ENCODE data around the gene ATP6V0E1.
"Not testable (repeated sequence)": the region's sequence is repeated elsewhere in the genome, so short reads cannot be mapped to it uniquely, and the experiment has no call there.

Gene ATP6V0E1

DNA sequence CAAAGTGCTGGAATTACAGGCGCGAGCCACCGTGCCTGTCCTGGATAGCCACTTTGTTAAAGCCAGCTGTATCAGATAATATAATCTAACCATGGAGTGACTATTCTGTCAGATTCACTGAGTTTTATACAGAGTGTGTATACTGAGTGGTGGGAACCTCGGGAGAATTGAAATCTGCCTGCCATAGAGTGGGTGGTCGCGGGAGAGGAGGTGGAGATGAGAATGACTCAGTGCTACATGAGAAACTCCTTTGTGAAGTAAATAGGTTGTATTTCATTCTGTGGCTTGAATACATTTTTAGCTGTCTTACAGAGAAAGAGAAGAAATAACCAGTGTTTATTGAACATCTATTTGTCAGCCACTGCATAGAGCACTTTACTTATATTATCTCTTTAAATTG lies 26.4 kb downstream of the ATP6V0E1 start:
- DNase-seq = no peak

DNA sequence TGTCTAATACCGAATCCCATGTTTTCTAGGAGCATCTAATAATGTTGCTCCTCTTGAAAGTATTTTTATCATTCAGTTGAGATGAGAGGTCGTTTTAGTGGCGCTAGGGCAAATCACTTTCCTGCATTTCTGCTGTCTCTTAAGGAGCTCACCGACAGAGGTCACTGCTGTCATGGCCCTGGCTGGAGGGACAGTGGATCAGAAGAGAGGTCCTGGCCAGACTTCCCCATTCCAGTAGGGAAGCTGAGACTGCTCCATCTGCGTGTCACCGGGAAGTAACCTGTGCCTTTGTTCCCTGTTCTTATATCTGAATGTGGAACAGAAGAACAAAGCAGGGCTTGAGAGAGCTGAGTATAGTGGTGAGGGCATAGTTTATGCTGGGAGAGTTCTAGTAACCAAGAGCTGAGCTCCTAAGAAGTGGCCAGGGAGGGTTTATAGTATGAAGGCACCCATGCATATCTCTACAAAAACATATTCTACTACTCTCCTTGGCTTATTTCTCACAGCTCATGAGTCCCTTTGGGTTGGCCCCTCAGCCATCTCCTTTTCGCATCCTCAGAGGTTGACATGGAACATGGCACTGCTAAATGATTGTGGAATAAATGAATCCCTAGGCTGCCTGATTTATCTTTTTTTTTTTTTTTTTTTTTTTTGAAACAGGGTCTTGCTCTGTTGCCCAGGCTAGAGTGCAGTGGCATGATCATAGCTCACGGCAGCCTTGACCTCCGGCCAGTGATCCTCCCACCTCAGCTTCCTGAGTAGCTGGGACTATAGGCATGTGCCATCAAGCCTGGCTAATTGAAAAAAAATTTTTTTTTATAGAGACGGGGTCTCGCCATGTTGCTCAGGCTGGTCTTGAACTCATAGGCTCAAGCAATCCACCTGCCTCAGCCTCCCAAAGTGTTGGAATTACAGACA lies 27.2 kb downstream of the ATP6V0E1 start:
- DNase-seq = no peak

DNA sequence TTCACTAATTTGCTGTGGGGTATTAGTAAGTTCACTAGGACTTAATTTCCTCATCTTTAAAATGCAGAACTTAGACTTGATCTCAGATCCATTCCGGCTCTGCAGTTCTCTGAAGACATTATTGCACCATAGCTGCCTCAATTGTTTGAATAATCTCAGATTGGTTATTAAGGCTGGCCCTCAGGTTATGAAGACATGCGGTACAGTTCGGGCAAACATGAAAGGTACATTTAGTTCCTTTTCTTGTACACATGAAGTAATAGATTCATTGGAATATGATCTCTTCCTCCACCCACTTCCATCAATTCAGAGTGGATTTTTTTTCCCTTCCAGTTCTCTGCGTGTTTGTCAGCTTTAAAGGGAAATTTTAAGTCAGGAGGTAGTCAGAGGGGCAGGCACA lies 28.0 kb downstream of the ATP6V0E1 start:
- DNase-seq = no peak

DNA sequence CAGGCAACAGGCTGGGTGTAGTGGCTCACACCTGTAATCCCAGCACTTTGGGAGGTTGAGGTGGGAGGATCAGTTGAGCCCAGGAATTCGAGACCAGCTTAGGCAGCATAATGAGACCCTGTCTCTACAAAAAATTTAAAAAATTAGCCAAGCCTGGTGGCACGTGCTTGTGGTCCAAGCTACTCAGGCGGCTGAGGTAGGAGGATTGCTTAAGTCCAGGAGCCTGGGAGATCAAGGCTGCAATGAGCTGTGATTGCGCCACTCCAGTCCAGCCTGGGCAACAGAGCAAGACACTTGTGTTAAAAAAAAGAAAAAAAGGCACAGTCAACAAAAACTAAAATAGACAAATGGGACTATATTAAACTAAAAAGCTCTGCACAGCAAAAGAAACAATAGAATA lies 29.3 kb downstream of the ATP6V0E1 start:
- no peak for DNase-seq

DNA sequence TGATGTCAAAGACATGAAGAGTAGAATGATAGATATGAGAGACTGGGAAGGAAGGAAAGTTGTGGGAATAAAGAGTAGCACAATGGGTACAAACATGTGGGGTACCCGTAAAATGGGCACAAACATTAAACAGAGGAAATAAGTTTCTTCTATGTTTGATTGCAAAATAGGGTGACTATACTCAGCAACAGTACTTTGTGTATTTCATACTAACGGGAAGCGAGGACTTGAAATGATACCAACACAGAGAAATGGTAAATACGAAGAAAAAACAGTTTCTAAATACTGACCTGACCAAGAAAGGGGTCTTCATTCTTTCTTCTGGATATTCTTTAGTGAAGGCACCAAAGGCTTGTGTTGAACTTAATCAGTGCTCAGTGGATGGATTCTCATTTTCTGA lies 31.1 kb downstream of the ATP6V0E1 start:
- DNase-seq = no peak

DNA sequence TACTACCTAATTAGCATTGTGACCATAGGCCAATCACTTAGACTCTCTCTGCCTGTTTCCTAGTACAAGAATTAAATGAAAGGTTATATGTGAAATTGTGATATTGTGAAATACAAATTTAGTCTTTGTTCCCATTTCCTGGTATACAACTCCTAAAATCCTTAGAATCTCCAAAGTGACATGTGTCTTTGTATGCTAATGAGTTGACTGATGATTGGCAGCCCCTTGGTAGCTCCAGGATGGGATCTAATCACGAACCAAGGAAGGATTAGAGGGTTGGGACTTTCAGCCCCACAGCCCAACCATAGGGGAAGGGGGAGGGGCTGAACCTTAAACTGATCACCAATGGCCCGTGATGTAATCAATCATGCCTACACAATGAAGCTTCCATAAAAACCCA lies 31.6 kb downstream of the ATP6V0E1 start:
- DNase-seq = no peak

DNA sequence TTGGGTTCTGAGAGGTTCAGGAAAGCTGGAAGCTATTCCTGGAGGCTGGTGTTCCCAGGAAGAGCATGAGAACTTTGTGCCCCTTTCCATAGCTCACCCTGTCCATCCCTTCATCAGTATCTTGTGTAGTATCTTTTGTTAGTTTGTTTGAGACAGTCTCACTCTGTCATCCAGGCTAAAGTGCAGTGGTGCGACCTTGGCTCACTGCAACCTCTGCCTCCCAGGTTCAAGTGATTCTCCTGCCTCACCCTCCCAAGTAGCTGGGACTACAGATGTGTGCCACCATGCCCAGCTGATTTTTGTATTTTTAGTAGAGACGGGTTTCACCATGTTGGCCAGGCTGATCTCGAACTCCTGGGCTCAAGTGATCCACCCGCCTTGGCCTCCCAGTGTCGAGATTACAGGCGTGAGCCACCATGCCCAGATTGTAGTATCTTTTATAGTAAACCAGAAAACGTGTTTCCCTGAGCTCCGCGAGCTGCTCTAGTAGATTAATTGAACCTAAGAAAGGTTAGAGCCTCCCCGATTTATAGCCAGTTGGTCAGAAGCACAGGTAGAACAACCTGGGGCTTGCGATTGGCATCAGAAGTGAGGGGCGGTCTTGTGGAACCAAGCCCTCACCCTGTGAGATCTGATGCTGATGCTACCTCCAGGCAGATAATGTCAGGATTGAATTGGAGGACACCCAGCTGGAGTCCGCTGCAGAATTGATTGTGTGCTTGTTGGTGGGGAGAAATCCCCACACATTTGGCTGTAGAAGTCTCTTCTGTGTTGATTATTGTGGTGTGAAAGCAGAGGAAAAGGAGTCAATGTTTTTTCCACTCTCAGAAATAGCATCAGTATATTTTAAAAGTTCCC lies 32.3 kb downstream of the ATP6V0E1 start:
- no peak for DNase-seq

DNA sequence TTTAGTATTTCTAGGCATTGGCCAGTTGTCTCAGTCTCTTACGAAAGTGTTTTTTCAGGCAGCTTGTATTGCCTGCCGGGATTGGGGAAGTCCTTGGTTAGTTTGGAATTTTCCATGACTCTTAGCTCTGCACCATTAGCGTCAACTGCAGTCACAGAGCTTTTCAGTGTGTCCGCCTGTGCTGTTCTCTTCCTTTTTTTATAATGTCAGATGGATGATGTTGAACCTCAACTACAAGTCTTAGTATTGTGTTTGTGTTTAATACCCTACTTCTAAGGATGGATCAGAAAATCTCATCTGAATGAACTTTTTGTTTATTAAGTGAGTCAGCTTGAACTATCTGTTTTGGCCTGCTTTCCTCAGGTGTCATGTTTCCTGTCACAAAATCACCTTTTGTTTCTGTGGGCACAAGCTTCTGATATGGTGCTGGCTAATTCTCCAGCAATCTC lies 33.1 kb downstream of the ATP6V0E1 start:
- no peak for DNase-seq

DNA sequence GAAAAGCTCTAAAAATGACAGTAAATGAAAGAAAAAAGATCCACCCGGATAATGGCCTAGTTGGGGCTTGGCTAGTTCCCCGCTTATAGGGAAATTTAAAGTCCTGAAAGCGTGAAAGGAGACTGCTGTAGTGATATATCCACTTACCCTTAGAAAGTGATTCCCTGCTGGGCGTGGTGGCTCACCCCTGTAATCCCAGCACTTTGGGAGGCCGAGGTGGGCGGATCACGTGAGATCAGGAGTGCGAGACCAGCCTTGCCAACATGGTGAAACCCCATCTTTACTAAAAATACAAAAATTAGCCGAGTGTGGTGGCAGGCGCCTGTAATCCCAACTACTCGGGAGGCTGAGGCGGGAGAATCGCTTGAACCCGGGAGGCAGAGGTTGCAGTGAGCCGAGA lies 33.5 kb downstream of the ATP6V0E1 start:
- not testable (repeated sequence) for DNase-seq

DNA sequence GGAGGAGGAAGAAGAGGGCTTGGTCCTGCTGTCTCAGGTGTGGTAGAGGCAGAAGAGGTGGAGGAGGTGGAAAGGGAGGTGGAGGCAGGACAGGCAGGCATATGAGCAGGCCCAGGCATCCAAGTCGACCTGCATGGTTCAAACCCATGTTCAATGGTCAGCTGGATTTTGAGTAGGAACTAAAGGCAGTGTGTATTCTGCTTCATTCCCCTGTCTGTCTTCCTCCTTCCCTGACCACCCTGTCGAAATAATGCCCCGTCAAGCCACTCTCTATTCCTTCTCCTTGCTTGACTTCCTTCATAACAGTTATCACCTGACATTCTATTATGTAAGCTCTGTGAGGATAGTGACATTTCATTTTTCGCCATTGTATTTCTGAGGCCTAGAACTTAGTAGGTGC lies 34.8 kb downstream of the ATP6V0E1 start:
- DNase-seq = no peak

DNA sequence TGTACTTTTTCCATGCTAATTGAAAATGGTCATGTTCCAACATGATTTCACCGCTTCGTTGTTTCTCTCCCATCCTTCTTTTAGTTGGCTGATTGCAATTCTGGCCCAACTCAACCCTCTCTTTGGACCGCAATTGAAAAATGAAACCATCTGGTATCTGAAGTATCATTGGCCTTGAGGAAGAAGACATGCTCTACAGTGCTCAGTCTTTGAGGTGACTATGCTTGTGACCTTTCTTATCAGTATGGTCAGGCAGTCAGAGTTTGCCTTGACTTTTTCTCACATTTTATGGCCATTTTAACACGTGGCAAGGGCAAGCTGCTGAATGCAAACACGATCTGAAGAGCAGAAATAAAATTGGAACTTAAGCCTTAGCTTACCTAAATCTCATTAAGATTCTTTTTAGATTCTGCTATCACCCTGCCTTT lies 36.6 kb downstream of the ATP6V0E1 start:
- DNase-seq = no peak

DNA sequence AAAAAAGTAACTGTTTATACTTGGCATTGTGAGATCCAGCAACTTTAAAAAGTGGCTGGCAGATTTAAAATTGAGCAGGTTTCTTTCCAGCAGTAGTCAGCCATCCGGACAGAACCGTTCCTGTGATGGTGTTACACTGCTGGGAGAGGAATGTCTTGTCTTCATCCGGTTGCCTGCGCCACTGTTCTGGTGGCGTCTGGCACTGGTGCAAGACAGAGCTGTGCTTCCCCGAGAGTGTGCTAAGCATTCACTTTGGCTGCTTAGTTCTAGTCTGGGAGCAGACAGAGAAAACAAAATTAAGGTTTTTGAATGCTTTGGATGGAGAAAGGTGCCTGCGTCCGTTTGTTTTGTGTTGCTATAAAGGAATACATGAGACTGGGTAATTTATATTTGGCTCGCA lies 37.1 kb downstream of the ATP6V0E1 start:
- no peak for DNase-seq

DNA sequence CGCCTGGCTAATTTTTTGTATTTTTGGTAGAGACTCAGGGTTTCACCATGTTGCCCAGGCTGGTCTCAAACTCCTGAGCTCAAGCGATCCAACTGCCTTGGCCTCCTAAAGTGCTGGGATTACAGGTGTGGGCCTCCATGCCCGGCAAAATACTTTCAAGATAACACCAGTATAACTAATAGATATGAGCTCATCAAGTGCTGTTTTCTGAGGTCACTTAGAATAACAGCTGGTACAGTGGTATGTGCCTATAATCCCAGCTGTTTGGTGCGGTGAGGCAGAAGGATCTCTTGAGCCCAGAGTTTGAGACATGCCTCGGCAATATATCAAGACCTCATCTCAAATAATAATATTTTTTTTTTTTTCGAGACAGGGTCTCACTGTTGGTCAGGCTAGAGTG lies 42.1 kb downstream of the ATP6V0E1 start:
- DNase-seq = no peak

DNA sequence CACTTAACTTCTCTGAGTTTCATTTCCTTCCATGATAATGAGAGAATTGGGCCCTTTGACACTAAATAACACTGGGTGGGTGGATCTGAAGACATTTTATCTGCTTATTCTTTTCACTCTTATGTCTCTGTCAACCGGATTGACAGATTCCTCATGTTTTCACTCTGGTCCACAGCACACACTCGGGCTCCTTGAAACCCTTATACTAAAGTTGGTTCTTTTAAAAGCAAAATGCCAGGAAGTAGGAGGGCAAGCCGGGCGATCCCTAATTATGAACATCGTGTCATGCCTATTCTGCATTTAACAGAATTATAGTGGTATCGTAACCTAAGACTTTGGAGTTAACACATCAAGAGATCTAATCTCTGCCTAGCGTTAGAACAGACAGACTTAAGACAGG lies 44.3 kb downstream of the ATP6V0E1 start:
- no peak for DNase-seq

DNA sequence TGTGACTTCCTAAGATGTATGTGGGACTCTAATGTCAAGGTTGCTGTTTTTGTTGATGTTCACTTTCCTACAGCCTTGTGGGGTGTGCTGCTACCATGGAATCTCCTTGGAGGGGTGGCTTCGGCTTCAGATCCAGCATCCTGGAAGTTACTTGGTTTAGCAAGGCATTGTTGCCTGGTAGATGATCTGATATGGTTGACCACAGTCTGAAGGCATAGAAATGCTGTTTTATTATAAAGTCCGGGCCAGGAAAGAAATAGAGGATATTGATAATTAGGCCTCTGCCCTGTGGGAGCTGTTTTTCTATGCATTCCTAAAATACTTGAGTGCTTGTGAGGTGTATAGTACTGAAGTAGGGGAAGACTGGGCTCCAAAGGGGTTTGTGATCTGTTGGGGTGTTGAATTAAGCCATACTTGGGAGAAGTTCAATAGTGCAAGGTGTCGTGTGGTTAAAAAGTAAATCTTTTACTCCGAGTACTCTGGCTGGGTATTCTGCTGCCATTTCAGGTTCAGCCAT lies 45.3 kb downstream of the ATP6V0E1 start:
- DNase-seq = no peak

DNA sequence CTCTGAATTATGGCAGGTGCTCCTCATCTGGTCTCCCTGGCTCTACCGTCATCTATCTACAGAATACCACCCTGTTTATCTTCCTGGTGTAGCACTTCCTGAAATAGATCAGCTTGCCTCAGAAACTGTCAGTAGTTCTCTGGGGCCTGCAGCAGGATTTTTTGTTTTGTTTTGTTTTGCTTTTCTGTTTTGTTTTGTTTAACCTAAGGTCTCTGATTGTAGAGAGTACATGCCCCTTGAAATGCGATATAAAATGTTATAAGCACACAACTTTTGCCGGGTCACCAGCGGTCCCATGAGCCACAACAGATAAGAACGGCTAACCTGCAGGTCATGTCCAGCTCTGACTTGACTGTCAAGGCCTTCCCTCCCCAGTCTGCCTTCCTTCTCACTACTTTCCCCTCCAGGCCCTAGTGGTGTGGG lies 45.9 kb downstream of the ATP6V0E1 start:
- no peak for DNase-seq

DNA sequence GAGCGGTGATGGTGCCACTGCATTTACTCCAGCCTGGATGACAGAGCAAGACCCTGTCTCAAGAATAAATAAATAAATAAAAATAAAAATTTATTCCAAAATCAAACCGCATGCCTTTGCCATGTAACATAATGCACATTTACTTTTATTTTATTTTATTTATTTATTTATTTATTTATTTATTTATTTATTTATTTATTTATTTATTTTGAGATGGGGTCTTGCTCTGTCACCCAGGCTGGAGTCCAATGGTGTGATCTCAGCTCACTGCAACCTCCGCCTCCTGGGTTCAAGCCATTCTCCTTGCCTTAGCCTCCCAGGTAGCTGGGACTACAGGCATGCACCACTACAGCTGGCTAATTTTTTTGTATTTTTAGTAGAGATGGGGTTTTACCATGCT lies 48.5 kb downstream of the ATP6V0E1 start:
- DNase-seq = not testable (repeated sequence)

DNA sequence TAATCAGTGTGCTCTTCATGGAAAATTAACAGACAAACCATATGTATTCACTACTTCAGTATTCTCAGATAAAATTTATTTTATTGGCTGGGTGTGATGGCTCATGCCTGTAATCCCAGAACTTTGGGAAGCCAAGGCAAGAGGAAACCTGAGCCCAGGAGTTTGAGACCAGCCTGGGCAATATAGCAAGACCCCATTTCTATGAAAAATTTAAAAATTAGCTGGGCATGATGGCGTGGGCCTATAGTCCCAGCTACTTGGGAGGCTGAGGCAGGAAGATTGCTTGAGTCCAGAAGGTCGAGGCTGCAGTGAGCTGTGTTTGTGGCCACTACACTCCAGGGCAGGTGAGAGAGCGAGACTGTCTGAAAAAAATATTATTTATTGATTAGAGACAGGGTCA lies 49.2 kb downstream of the ATP6V0E1 start:
- DNase-seq = no peak

DNA sequence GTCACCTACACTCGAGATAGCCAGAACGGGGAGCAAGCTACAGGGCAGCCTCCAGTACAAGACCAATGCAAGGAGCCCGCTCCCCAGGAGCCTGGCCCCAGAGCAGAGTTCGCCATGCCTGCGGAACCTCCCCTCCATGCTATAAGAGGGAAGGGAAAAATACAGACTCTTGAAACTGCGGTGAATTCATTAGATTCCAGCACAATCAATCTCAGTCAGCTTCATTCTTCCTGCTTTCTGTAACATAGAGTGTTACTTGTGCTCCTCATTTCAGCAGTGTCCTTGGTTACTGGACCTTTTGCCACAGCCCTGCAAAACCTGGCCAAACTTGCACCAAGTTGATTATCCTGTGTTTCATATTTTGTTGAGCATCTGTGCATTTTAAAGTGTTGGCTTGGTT lies 50.4 kb downstream of the ATP6V0E1 start:
- no peak for DNase-seq

DNA sequence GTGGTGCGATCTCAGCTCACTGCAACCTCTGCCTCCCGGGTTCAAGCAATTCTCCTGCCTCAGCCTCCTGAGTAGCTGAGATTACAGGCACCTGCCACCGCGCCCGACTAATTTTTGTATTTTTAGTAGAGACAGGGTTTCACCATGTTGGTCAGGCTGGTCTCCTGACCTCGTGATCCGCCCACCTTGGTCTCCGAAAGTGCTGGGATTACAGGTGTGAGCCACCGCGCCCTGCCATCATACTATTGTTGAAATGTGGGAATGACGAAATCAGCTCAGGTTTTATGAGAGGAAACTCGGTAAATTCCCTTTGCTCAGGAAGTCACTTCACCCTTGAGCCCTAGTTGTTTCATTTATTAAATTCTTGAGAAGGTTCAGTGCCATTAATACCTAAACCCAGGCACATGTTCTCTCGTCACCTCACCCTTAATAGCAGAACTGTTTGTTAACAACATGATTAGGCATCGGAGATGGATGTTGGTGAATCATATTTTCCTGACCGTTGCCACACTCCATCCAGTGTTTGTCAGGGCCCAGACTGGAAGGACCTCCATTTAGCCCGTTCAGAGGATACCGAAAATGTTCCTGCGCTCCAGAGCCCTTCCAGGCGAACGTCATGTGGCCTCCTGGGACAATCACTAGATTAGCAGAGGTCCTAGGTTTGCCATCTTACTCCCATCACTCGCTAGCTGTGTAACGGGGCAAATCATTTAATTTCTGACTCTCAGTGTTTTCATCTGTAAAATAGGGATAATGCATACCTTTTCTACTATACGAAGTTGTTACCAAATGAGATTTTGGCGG lies 52.5 kb downstream of the ATP6V0E1 start:
- DNase-seq = no peak

DNA sequence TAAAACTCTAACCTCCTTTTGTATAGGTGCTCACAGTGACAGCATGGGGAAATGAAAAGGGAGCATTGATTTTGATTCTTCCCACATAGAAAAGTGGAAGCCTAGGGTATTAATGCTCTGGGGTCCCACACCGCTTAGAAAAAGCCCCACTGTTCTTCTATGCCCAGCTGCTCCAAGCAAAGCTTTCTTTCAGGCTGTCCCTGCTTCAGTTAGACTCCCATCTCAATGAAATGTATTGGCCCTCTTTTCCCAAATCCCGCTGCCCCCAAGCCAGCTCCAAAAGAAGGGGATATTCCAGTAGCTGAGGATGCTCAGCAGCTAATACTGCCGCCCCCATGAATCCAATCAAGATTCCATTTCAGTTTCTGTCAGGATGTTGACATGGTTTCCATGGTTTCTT lies 55.6 kb downstream of the ATP6V0E1 start:
- DNase-seq = no peak

DNA sequence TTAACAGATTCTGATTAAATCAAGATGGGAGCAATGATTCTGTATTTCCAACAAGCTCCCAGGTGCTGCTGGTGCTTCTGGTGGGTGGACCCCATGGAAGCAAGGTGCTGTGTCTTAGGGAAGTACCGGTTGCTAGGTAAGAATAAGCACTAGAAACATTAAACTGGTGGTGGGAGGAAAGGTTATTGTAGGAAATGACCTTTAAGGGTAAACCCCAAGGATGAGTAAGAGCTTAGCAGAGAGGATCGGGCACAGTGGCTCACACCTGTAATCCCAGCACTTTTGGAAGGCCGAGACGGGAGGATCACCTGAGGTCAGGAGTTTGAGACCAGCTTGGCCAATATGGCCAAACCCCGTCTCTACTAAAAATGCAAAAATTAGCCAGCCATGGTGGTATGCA lies 56.4 kb downstream of the ATP6V0E1 start:
- DNase-seq = no peak
